HEK293 (cell line): ENCODE data around the gene MTPN.

Experiments
- CTCF ChIA-PET: fragments of 350-600 bp; formaldehyde crosslinking; extraction: SDS; loops from one replicate; lab custom pipeline; 2021; ENCODE audit warnings: antibody characterized with exemption; lab: Yijun Ruan, JAX
- POLR2A ChIA-PET: fragments of 300-600 bp; formaldehyde crosslinking; extraction: SDS; loops from one replicate; lab custom pipeline; 2020; ENCODE audit warnings: antibody characterized with exemption, inconsistent platforms; lab: Yijun Ruan, JAX
- H3K27ac ChIP-seq: fragments of 200-500 bp; sonication (Bioruptor generic); 2 replicates; pipeline ENCODE4 v1.5.1; 2014; ENCODE audit warnings: low read depth, low read length, control low read depth, inconsistent platforms; ENCODE audit errors: extremely low read depth
- H3K36me3 ChIP-seq, 2 experiments: fragments of 200-500 bp in 1 of 2; sonication (Bioruptor generic) in 1 of 2; 1 replicate in 1 of 2; 2 replicates in 1 of 2; pipeline ENCODE4 v1.5.1; 2014 to 2017; ENCODE audit warnings: inconsistent platforms in 2 of 2, low read length in 2 of 2; ENCODE audit not compliant: control insufficient read depth in 2 of 2, insufficient read depth in 1 of 2
- H3K4me1 ChIP-seq: fragments of 200-500 bp; sonication (Bioruptor generic); 2 replicates; pipeline ENCODE4 v1.5.1; 2014; ENCODE audit warnings: mild to moderate bottlenecking, low read length, inconsistent platforms; ENCODE audit not compliant: control insufficient read depth, insufficient read depth
- H3K4me3 ChIP-seq: 2 replicates; pipeline ENCODE4 v1.5.1; 2011; ENCODE audit warnings: low read depth, mild to moderate bottlenecking, control low read depth, low read length, moderate library complexity
- H3K9me3 ChIP-seq: fragments of 200-500 bp; sonication (Bioruptor generic); 2 replicates; pipeline ENCODE4 v1.5.1; 2014; ENCODE audit warnings: low read depth, low read length, inconsistent platforms; ENCODE audit not compliant: control insufficient read depth, insufficient read depth
- BCL11B ChIP-seq: fragments of 450-650 bp; formaldehyde crosslinking; IDR thresholded peaks from 2 replicates; pipeline ENCODE4 v1.5.1; 2016; ENCODE audit warnings: low read depth, missing biosample characterization, missing genetic modification characterization
- HOXC10 ChIP-seq: sonication (generic); formaldehyde crosslinking; IDR thresholded peaks from 2 replicates; pipeline ENCODE4 v1.8.1; 2023; ENCODE audit warnings: mild to moderate bottlenecking, missing genetic modification reagents
- MEIS1 ChIP-seq: sonication (generic); formaldehyde crosslinking; IDR thresholded peaks from 2 replicates; pipeline ENCODE4 v1.8.1; 2022; ENCODE audit warnings: missing genetic modification reagents, mild to moderate bottlenecking, borderline replicate concordance
- PRDM4 ChIP-seq: fragments of 450-650 bp; formaldehyde crosslinking; IDR thresholded peaks from 2 replicates; pipeline ENCODE4 v1.5.1; 2017; ENCODE audit warnings: missing biosample characterization, missing genetic modification characterization
- PRDM6 ChIP-seq: fragments of 450-650 bp; formaldehyde crosslinking; IDR thresholded peaks from 2 replicates; pipeline ENCODE4 v1.5.1; 2017; ENCODE audit warnings: missing biosample characterization, missing genetic modification characterization
- TCF7L2 ChIP-seq: IDR thresholded peaks from 2 replicates; pipeline ENCODE4 v1.6.1; 2011; ENCODE audit warnings: low read depth, mild to moderate bottlenecking, inconsistent platforms, low read length, moderate library complexity, borderline replicate concordance
- YY1 ChIP-seq: fragments of 450-650 bp; formaldehyde crosslinking; IDR thresholded peaks from 2 replicates; pipeline ENCODE4 v1.5.1; 2018; ENCODE audit warnings: missing biosample characterization, missing genetic modification characterization
- ZBTB11 ChIP-seq: fragments of 450-650 bp; formaldehyde crosslinking; conservative IDR thresholded peaks from 2 replicates; pipeline ENCODE4 v1.5.1; 2016; ENCODE audit warnings: low read depth, missing biosample characterization, missing genetic modification characterization
- ZBTB7A ChIP-seq: fragments of 450-650 bp; formaldehyde crosslinking; IDR thresholded peaks from 2 replicates; pipeline ENCODE4 v1.5.1; 2016; ENCODE audit warnings: low read depth, missing biosample characterization, missing genetic modification characterization
- ZIC2 ChIP-seq: fragments of 450-650 bp; formaldehyde crosslinking; IDR thresholded peaks from 2 replicates; pipeline ENCODE4 v1.5.1; 2016; ENCODE audit warnings: missing biosample characterization, missing genetic modification characterization
- ZNF138 ChIP-seq: fragments of 450-650 bp; formaldehyde crosslinking; IDR thresholded peaks from 2 replicates; pipeline ENCODE4 v1.5.1; 2016; ENCODE audit warnings: missing biosample characterization, missing genetic modification characterization, borderline replicate concordance
- ZNF169 ChIP-seq: fragments of 450-650 bp; formaldehyde crosslinking; IDR thresholded peaks from 2 replicates; pipeline ENCODE4 v1.5.1; 2016; ENCODE audit warnings: missing biosample characterization, missing genetic modification characterization
- ZNF292 ChIP-seq: fragments of 450-650 bp; formaldehyde crosslinking; IDR thresholded peaks from 2 replicates; pipeline ENCODE4 v1.5.1; 2016; ENCODE audit warnings: low read depth, missing biosample characterization, missing genetic modification characterization, borderline replicate concordance
- ZNF510 ChIP-seq: fragments of 450-650 bp; formaldehyde crosslinking; IDR thresholded peaks from 2 replicates; pipeline ENCODE4 v1.5.1; 2018; ENCODE audit warnings: mild to moderate bottlenecking, missing genetic modification characterization, missing biosample characterization; ENCODE audit not compliant: insufficient replicate concordance
- ZNF521 ChIP-seq: fragments of 450-650 bp; formaldehyde crosslinking; IDR thresholded peaks from 2 replicates; pipeline ENCODE4 v1.5.1; 2017; ENCODE audit warnings: missing biosample characterization, mild to moderate bottlenecking, missing genetic modification characterization
- ZNF558 ChIP-seq: fragments of 450-650 bp; formaldehyde crosslinking; IDR thresholded peaks from 2 replicates; pipeline ENCODE4 v1.5.1; 2016; ENCODE audit warnings: missing biosample characterization, missing genetic modification characterization
- ZNF560 ChIP-seq: fragments of 450-650 bp; formaldehyde crosslinking; IDR thresholded peaks from 2 replicates; pipeline ENCODE4 v1.5.1; 2017; ENCODE audit warnings: missing biosample characterization, missing genetic modification characterization, borderline replicate concordance
- ZNF571 ChIP-seq: fragments of 450-650 bp; formaldehyde crosslinking; IDR thresholded peaks from 2 replicates; pipeline ENCODE4 v1.5.0; 2017; ENCODE audit warnings: missing biosample characterization, missing genetic modification characterization
- ZNF585B ChIP-seq: fragments of 450-650 bp; formaldehyde crosslinking; IDR thresholded peaks from 2 replicates; pipeline ENCODE4 v1.5.1; 2016; ENCODE audit warnings: missing biosample characterization, missing genetic modification characterization
- ZNF596 ChIP-seq: fragments of 450-650 bp; IDR thresholded peaks from 2 replicates; pipeline ENCODE4 v1.5.0; 2018; ENCODE audit warnings: missing biosample characterization, mild to moderate bottlenecking, missing genetic modification characterization, moderate library complexity
- ZNF692 ChIP-seq: fragments of 450-650 bp; formaldehyde crosslinking; IDR thresholded peaks from 2 replicates; pipeline ENCODE4 v1.5.1; 2016; ENCODE audit warnings: missing biosample characterization, missing genetic modification characterization
- ZNF747 ChIP-seq: fragments of 450-650 bp; formaldehyde crosslinking; IDR thresholded peaks from 2 replicates; pipeline ENCODE4 v1.5.1; 2016; ENCODE audit warnings: missing biosample characterization, missing genetic modification characterization

Gene MTPN

GRCh38 chr7:135944753-135945152 is 32.4 kb downstream of the MTPN start:
- Histone ChIP-seq H3K9me3 (no peaks in the 10 kb centered on the region), H3K4me3 (no peak overlapping the region), H3K4me1 (peaks cover 2% of the 10 kb centered on the region; the same call in 1 of the 2 replicates), H3K36me3 (peaks cover 0 to 27% of the 10 kb centered on the region in 2 experiments; a peak in 1 of 3 replicates), H3K27ac (no peak overlapping the region)
- TF ChIP-seq ZNF169, result no peak
- TF ChIP-seq ZIC2, result no peak
- TF ChIP-seq ZNF747 (tag by site-specific recombination), result no peak
- TF ChIP-seq ZNF560 (tag by site-specific recombination), result no peak
- TF ChIP-seq ZNF692 (tag by site-specific recombination), result no peak
- no peak for TF ChIP-seq ZNF571 (tag by site-specific recombination)
- TF ChIP-seq ZNF521 (tag by site-specific recombination), result no peak
- ChIA-PET CTCF (interaction anchor here (1.2 kb wide), 1 partner anchor 66 kb away, joined by 6 read pairs; no protein-coding TSS in a partner anchor), POLR2A (no interaction called here)

- peaks cover 0 to 17% of the 10 kb centered on the region in 2 experiments; a peak in 1 of 3 replicates for H3K36me3 ChIP-seq
- TF ChIP-seq PRDM6 (tag by site-specific recombination) (0 out of 2 replicates have a peak, but pooled peaks have one; percentile 3), ZNF585B (tag by site-specific recombination) (no peak)
- no peak overlapping the region for H3K27ac ChIP-seq
- no peaks in the 10 kb centered on the region for H3K9me3 ChIP-seq
- POLR2A ChIA-PET, result no interaction called here
- peaks cover 2% of the 10 kb centered on the region; the same call in 1 of the 2 replicates for H3K4me1 ChIP-seq
- CTCF ChIA-PET, result interaction anchor here (0.6 kb wide), 1 partner anchor 24 kb away, joined by 3 read pairs; no protein-coding TSS in a partner anchor
- H3K4me3 ChIP-seq, result no peak overlapping the region
Observed at GRCh38 chr7:135943134-135943879, 33.9 kb downstream of the MTPN start.

- no peak overlapping the region for H3K27ac ChIP-seq
- ChIA-PET CTCF (no interaction called here), POLR2A (no interaction called here)
- peaks cover 2% of the 10 kb centered on the region; the same call in 1 of the 2 replicates for H3K4me1 ChIP-seq
- H3K9me3 ChIP-seq, result no peaks in the 10 kb centered on the region
- no peak overlapping the region for H3K4me3 ChIP-seq
- peaks cover 0 to 15% of the 10 kb centered on the region in 2 experiments; a peak in 1 of 3 replicates for H3K36me3 ChIP-seq
- TF ChIP-seq ZBTB7A (tag by site-specific recombination) (no peak), ZNF558 (no peak), ZBTB11 (no peak), ZNF596 (tag by site-specific recombination) (no peak), ZNF292 (tag by site-specific recombination) (no peak), TCF7L2 (no peak), ZNF138 (tag by site-specific recombination) (no peak), ZNF585B (tag by site-specific recombination) (no peak), ZNF510 (no peak), MEIS1 (CRISPR knock-in tag) (no peak), PRDM4 (tag by site-specific recombination) (no peak), YY1 (tag by site-specific recombination) (no peak), BCL11B (tag by site-specific recombination) (no peak), HOXC10 (no peak)
Observed at GRCh38 chr7:135942614-135943013, 34.5 kb downstream of the MTPN start.
